ENCODE measurements around the gene TNS1.

TNS1 gene

GRCh38 chr2:218015586-218016521, 13.1 kb upstream of the TNS1 start:
- no peak for DNase-seq

- no peak for DNase-seq
These were observed 12.2 kb upstream of the TNS1 start for GRCh38 chr2:218014706-218015585.

- no peak for DNase-seq
These were observed 10.5 kb upstream of the TNS1 start for GRCh38 chr2:218013289-218013688.

- no peak for DNase-seq
These were observed 9.5 kb upstream of the TNS1 start for GRCh38 chr2:218012284-218012683.

- no peak for DNase-seq
These were observed 8.9 kb upstream of the TNS1 start for GRCh38 chr2:218011653-218012040.

- peak in 2 of 3 experiments; percentile 50 to 57 for DNase-seq
These were observed 8.3 kb upstream of the TNS1 start for GRCh38 chr2:218010984-218011652.

- peak; percentile 1 to 83 (median 72) for DNase-seq
These were observed 7.6 kb upstream of the TNS1 start for GRCh38 chr2:218010140-218010983.

- DNase-seq: peak in 1 of 3 experiments; percentile 38
These were observed 7.0 kb upstream of the TNS1 start for GRCh38 chr2:218009765-218010139.

- DNase-seq: peak in 1 of 3 experiments; percentile 9
These were observed 6.4 kb upstream of the TNS1 start for GRCh38 chr2:218009231-218009630.

- DNase-seq: no peak
These were observed 5.6 kb upstream of the TNS1 start for GRCh38 chr2:218008060-218009040.

- DNase-seq: no peak
These were observed 3.9 kb upstream of the TNS1 start for GRCh38 chr2:218006741-218007140.

- no peak for DNase-seq
These were observed 2.7 kb upstream of the TNS1 start for GRCh38 chr2:218005486-218005885.

GRCh38 chr2:218005028-218005427, 2.2 kb upstream of the TNS1 start:
- no peak for DNase-seq

GRCh38 chr2:218003981-218004419, 1.2 kb upstream of the TNS1 start:
- DNase-seq: no peak

GRCh38 chr2:218003281-218003944, 618 bp upstream of the TNS1 start:
- DNase-seq: no peak

GRCh38 chr2:218002143-218002844, 501 bp downstream of the TNS1 start:
- DNase-seq: no peak

- no peak for DNase-seq
These were observed 1.2 kb downstream of the TNS1 start for GRCh38 chr2:218001629-218002028.

- no peak for DNase-seq
These were observed 2.7 kb downstream of the TNS1 start for GRCh38 chr2:218000136-218000535.

GRCh38 chr2:217999595-217999959, 3.2 kb downstream of the TNS1 start:
- no peak for DNase-seq
